Posterior cingulate gyrus (tissue), 11 donors: Measurements from ENCODE around the gene PLEK2.
"Not testable (repeated sequence)": the region's sequence is repeated elsewhere in the genome, so short reads cannot be mapped to it uniquely, and the experiment has no call there.

Experiments used
- DNase-seq, 10 donors: peaks; one replicate each; pipeline versions ENCODE4 v3.0.0 to v3.0.0-alpha.2; 2020 to 2021; ENCODE audit warnings: mixed read lengths in 3 of 10
- intact Hi-C: fragments of 100-400 bp; cut with DNase I; formaldehyde crosslinking; loops from one replicate; pipeline ENCODE4 v1.15.1; 2023

The PLEK2 gene, protein sequence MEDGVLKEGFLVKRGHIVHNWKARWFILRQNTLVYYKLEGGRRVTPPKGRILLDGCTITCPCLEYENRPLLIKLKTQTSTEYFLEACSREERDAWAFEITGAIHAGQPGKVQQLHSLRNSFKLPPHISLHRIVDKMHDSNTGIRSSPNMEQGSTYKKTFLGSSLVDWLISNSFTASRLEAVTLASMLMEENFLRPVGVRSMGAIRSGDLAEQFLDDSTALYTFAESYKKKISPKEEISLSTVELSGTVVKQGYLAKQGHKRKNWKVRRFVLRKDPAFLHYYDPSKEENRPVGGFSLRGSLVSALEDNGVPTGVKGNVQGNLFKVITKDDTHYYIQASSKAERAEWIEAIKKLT

DNA sequence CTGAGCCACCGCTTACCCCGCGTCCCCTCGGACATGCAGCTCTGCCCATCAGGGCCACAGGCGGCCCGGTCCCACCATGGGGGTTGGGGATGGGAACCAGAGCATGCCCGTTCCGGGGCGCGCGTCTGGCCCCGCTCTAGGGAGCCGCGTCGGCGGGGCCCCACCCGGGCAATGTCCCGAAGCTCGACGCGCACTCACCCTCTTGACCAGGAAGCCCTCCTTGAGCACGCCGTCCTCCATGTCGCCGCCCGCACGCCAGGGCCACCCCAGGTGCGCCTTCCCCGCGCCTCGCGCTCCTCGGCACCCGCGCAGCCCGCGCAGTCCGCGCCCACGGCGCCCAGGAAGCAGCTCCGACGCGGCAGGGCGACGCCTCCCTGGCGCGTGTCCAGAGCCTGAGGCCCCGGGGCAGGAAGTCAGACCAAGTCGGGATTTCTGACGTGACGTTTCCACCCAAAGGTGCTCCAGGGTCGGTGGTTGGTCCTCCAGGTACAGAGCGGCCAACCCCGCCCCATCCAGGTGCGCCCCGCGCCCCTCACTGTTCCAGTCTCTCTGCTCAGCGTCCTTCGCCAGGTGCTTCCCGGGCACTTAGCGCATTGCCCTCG lies at the start of gene PLEK2:
Gene PLEK2, minus strand, starts transcription at position 346 of the 602 bp plus-strand sequence. Its CDS starts 106 bp downstream, at position 240.
- intact Hi-C loops = no loop called here
- peak in 1 of 10 donors; percentile 85 for DNase-seq

DNA sequence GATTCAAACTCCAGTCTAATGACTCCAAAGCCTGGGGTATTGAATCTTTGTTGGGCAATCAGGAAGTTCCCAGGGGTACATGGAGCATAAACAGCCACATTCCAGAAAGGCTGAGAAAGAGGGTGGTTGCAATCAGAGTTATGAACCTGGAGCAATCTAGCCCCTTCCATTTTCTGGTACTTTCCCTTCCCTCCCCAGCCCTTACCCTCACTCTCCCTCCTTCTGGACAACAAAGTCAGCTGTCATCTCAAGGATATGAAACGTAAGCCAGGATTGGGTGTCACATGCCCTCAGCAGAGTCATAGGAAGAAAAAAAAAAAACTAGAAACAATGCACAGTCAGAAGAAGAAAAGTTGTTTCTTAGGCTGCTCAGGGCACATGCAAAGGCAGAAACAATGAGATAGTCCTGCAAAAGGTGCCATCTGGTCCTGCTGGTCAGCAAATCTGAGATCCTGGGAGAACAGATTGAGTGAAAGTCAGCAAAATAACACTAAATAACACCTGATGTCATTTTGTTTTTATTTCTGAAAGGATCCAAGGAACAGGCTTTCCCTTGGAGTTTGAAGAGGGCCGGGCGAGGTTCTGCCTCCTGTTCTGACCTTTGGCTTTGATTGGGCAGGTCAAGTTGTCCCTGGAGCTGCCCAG lies 49.5 kb upstream of the PLEK2 start:
- intact Hi-C loops = no loop called here
- DNase-seq = no peak

DNA sequence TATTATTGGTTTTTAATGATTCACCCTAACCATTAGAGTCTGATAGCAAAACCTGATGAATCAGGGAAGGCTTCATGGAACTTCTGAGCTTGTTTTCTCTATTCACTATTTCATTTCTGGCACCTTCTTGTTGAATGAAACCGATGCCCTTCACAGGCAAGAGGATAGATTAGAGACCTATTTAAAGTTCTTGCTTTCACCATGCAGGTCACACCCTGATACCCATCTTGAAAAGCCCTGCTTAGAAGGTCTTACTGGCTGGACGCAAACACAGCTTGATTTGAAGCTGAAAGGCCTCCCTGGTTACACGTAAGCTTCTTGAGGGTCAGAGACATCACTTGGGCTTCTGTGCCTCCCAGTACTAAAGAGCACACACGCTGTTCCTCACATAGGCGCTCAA lies 47.4 kb upstream of the PLEK2 start:
- intact Hi-C loops = no loop called here
- DNase-seq = no peak

DNA sequence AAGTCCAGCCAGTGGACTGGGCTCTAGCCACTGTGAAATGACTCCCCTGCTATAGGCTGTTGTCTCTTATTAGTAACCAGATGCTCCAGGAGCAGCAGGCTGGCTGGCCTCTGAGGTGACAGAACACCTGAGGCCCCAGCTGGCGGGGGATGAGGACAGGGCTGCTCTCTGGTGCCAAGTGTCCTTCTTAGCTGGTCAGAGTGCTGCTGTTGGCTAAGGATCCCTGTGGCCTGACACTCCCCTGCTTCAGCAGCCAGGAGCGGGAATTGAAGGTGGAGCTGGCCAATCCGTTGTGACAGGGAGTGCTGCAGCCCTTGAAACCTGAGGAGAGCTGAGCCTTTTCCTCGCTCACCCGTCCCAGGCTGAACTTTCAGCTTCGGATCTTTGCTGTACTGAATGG lies 45.8 kb upstream of the PLEK2 start:
- no peak for DNase-seq
- intact Hi-C loops = no loop called here

DNA sequence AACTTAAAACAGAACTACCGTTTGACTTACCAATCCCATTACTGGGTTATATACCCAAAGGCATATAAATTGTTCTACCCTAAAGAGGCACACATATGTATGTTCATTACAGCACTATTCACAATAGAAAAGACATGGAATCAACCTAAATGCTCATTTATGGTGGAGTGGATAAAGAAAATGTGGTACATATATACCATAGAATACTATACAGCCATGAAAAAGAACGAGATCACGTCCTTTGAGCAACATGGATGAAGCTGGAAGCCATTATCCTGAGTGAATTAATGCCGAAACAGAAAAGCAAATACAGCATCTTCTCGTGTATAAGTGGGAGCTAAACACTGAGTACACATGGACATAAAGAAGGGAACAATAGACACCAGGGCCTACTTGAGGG lies 44.8 kb upstream of the PLEK2 start:
- no peak for DNase-seq
- intact Hi-C loops = no loop called here

DNA sequence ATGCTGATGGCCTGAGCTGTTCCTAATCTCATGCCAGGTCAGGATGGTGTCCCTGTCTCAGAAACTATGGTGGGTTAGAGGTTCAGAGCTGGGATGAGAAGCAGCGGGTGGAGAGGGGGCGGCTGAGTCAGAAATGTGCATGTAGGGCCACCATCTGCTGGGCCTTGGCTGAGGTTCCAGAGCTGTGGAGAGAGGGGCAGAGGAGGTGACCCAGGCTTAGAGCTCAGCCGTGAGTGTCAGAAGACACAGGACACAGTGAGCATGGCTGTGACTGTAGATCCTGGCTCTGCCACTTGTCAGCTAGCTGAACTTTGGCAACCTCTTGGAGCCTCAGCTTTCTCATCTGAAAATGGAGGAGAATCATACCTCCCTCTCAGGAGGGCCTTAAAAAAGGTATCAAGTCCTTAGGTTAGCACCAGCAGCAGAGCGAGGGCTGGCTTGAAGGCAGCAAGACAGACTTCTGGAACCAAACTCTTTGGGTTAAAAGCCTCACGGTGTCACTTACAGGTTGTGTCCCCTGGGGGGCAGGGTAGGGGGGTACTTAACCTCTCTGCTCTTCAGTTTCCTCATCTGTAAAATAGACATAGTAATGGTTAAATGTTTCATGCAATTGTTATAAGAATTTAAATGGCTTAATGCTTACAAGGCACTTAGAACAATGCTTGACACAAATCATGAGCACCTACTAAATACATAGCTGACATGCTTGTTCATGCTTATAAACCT lies 41.8 kb upstream of the PLEK2 start:
- DNase-seq = no peak
- intact Hi-C loops = no loop called here

DNA sequence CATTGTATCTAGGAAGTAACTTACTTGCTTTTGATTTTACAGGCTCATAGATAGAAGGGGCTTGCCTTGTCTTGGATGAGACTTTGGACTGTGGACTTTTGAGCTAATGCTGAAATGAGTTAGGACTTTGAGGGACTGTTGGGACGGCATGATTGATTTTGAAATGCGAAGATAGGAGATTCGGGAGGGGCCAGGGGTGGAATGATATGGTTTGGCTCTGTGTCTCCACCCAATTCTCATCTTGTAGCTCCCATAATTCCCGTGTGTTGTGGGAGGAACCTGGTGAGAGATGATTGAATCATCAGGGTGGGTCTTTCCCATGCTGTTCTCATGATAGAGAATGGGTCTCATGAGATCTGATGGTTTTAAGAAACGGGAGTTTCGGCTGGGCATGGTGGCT lies 39.7 kb upstream of the PLEK2 start:
- intact Hi-C loops, DNase-seq: not testable (repeated sequence)

DNA sequence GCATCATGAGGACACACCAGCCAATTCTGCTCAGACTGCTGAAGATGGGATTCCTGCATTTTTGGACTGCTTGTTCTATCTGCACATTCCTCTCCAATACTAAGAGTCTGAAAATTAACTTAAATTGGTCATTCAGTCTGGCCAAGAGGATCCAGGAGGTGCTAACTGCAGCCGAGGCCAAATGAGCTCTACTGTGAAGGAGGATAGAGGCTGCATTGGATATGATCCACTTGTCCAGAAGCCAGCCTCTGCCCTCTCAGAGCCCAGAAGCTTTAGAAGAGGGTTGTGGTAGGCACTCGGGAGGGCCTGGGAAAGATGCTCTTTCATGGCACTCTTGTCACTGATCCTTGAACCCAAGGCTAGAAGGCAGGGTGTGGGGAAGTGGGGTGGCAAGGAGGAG lies 37.1 kb upstream of the PLEK2 start:
- intact Hi-C loops = no loop called here
- no peak for DNase-seq

DNA sequence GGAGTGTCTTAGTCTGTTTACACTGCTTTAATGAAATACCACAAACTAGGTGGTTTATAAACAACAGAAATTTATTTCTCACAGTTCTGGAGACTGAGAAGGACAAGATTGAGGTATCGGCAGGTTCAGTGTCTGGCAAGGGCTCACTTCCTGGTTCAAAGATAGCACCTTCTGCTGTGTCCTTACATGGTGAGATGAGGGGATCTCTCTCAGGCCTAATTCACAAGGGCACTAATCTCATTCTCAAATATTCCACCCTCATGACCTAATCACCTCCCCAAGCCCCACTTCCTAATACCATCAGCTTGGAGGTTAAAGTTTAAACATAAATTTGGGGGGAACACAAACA lies 35.0 kb upstream of the PLEK2 start:
- DNase-seq = no peak
- intact Hi-C loops = no loop called here

DNA sequence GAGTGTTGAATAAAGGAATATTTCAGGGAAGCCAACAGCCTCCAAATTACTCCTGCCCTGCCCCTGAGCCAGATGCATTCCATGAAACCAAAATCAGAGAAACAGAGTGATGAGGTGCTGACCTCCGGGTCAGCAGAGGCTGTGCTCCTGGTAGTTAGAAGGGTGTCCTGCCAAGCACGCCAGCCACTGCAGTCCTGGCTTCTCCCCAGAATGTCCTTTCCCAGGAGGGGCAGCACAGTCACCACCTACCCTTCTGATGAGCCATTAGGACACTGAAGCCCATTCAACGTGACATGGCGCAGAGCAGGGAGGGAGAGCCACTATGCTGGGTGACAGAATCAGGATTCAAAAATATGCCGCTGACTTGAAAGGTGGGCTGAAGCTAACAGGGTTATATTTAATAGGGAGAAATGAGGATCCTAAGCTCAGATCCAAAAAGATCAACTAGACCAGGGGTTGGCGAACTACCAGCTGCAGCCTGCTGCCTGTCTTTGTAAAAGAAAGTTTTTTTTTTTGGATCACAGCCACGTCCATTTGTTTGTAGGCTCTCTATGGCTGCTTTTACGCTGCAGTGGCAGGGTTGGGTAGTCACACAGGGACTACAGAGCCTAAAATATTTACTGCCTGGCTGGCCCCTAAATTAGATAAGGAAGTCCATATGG lies 34.5 kb upstream of the PLEK2 start:
- intact Hi-C loops = no loop called here
- DNase-seq = no peak

DNA sequence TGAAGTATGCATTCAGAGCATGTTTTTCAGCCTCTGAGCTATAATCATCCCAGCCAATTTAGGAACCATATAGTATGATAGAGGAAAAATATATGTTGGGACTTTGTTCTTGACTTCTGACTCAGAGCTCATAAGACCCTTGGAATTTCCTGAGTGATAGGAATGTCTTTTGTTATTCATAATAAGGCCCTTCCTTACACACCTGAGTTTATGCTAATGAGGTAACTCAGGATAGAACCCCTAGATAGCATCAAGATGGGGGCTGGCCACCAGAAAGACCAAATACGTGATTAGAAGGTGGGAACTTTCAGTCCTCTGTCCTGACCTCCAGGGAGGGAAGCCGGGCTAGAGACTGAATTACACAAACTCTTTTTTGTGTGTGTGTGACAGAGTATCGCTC lies 32.4 kb upstream of the PLEK2 start:
- DNase-seq = no peak
- intact Hi-C loops = no loop called here

DNA sequence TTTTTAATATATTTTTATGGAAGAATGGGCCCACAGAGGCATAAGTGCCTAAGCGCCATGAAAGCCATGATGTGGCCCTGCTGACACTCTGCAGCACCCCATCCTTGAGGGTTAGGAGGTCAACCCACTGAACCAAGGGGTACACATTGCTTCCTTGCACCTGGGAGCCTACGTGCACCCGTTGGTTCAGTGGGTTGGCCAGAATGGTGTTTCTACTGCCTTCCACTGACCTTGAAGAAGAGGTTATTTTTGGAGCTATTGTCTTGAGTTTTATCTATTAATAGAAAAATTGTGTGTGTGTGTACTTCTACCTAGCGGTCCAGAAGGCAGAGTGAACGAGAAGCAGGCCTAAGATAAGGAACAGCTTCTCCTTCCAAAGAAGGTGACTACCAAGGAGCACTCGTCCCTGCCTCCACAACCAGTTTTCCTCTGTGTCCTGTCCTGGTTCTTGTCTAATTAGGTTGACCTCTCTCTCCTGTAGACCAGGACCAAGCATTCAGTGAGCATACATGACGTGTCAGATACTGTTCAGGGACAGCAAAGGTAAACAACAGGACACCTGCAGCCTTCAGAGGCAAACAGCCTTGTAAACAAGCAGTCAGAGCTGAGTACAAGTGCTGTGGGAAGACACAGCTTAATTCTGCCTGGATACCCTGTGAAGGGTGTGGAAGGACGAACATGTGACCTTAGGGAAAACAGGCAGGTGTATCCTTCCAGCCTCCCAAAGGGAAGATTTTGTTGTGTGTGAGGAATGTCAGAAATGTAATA lies 30.4 kb upstream of the PLEK2 start:
- intact Hi-C loops = no loop called here
- no peak for DNase-seq

DNA sequence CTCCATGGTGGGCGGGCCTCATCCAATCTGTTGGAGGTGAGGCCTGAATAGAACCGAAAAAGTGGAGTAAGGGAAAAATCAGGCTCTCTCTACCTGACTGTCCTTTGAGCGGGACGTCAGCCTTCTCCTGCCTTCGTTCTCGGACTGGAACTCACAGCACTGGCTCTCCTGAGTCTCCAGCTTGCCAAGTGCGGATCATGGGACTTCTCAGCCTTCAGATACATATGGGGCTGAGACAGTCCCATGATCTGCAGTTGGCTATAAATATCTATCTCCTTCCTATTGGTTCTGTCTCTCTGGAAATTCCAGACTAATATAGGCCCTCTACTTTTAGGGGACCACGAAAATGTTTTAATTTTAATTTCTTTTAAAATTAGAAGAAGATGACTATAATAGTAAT lies 29.7 kb upstream of the PLEK2 start:
- intact Hi-C loops = no loop called here

DNA sequence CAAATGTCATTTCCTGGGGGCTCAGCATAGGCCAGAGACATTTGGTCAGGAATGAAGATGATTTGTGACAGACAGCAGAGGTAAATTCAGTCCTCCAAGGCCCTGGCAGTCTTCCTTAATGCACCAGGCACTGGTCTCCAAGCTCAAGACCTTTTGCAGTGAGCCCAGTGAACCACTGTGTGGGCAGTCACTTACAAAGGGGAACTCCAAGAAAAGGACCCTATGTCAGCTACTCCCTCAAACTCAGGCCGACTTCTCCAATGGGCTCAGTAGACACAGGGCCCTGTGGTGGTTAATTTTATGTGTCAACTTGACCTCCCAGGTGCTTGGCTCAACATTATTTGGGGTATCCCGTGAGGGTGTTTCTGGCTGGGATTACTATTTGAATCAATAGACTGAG lies 29.3 kb upstream of the PLEK2 start:
- DNase-seq = no peak
- intact Hi-C loops = no loop called here

More for the DNA sequence above, 29.7 kb upstream of the PLEK2 start:
- no peak for DNase-seq

DNA sequence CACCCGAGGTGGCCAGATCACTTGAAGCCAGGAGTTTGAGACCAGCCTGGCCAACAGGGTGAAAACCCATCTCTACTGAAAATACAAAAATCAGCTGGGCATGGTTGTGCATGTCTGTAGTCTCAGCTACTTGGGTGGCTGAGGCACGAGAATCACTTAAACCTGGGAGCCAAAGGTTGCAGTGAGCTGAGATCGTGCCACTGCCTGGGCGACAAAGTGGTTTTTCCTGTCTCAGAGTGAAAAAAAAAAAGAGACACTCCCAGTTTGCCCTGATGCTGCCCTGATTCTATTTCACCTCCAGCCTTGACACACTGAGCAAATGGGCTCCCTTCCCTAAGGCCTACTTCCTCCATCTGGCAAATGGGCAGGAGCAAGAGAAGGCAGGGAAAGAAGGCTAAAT lies 28.5 kb upstream of the PLEK2 start:
- intact Hi-C loops = no loop called here
- DNase-seq = no peak

DNA sequence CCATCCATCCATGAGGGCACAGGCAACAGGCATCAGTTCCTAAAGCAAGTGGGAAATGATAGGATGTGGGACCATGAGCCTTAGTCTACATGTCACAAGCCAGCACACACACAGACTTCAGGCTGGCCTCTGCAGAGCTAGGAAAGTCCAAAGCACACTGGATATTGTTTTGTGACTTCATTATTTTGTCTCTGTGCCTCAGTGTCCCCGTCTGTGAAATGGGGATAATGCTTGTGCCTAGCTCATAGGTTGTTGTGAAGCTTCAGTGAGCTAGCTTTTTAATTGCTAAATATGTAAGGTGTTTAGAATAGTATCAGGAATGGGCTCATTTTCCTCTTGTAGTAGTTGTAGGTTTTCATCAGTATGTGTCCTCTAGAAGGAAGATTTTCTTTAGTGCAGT lies 27.0 kb upstream of the PLEK2 start:
- intact Hi-C loops = loop anchor here (5.0 kb wide), 1 partner anchor 73 kb away; no protein-coding TSS in a partner anchor
- no peak for DNase-seq

DNA sequence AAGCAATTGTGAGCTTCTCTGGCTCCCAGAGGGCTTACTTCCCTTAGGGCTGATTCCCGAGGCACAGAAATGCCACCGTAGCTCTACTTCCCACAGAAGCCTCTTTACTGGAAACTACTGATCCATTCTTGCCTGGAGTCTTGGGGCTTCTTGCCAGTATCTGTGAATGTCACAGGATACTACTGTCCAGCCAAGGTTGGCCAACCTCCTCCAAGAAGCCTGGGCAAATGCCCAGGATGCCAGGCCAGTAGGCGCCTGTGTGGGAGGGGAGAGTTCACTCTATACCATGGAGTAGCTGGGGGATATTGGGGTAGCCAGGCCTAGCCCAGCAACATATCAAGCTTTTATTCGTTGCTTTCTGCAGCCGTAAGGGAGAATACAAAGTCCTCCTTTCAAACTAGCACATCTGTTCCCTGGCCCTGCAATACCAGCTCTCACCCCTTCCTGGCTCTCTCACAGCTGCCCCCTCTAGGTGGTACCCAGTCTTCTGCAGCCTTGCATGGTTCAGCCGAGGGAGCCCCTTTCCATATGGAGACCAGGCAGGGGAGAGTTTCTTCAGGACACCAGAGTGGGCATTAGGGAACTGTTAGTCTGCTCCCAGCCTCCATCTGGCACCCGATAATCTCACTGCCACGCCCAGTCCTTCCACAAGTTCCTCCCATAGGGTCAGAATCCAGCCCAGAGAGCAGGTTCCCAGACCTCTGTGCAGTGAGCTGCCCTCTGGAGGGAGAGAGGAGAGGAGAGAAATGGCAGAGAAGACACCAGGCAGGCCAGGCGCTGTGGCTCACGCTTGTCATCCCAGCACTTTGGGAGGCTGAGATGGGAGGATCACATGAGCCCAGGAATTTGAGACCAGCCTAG lies 24.3 kb upstream of the PLEK2 start:
- peak in 2 of 10 donors; percentile 22 to 47 for DNase-seq
- intact Hi-C loops = loop anchor here (5.0 kb wide), 1 partner anchor 76 kb away; no protein-coding TSS in a partner anchor

DNA sequence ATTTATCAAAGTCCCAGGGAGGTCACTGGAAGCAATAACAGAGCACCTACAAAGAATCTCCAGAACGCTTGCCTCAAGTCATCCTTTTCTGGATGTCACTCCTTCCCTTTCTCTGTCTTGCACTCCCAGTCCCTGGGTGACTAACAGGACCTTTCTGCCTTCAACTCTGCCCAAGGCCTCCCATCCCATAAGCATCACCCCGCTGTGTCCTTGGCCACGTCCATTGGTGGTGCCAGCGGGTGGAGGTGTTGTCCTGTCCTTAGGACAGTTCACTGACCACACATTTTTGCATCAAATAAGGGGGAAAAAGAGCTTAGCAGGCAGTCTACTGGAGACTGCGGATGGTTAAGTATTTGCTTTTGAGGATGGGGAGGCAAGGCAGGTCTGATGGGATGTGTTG lies 23.6 kb upstream of the PLEK2 start:
- intact Hi-C loops = loop anchor here (5.0 kb wide), 1 partner anchor 77 kb away; no protein-coding TSS in a partner anchor

DNA sequence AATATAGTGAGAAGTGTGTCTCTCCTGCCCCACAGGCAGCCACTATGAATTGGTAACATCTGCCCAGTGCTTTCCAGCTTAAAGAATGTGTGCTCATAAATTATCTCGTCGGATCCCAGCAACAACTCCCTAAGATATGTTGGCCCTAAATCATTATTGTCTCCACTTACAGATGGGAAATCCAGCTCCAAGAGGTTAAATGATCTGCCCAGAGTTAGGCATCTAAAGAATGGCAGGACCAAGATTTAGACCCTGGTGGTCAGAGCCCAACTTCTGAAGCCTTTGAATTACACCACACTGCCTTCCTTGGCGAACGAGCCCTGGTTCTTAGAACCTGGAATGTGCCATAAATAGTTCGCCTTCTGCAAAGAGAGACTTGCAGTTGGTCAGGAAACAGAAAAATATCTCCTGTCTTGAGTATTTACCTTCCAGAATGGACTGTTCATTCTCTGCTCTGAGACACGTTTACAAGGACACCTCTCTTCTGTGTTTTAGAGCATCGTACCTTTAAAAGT lies 20.1 kb upstream of the PLEK2 start:
- intact Hi-C loops = no loop called here
- no peak for DNase-seq

More for the DNA sequence above, 23.6 kb upstream of the PLEK2 start:
- DNase-seq = peak in 2 of 10 donors; percentile 16 to 40
